Keratinocyte (primary cell): ENCODE measurements around the gene NXN. TPM values are rescaled to one million over a fixed set of nuclear protein-coding genes. Genes with fewer than 3 reads are reported as not detected.

Experiments used
- DNase-seq: peaks from one replicate; pipeline ENCODE4 v3.0.0-alpha.2; 2011; ENCODE audit warnings: low read depth, missing footprints, low spot score
- FAIRE-seq: peaks from 2 replicates; lab custom pipeline; 2011; peaks lifted over from hg19 to GRCh38; lab: Jason Lieb, UNC
- H2AFZ ChIP-seq: 2 replicates; pipeline ENCODE4 v1.6.0; 2012; ENCODE audit warnings: low read length, control low read depth, inconsistent platforms; ENCODE audit not compliant: control insufficient read depth
- H3K27ac ChIP-seq: 2 replicates; pipeline ENCODE4 v1.5.1; 2011; ENCODE audit warnings: low read length; ENCODE audit not compliant: control insufficient read depth, insufficient read depth
- H3K27me3 ChIP-seq: 3 replicates; pipeline ENCODE4 v1.6.0; 2011; ENCODE audit warnings: low read length; ENCODE audit not compliant: control insufficient read depth, insufficient read depth; ENCODE audit errors: extremely low read depth
- H3K36me3 ChIP-seq, 2 experiments: 2 replicates in 1 of 2; 3 replicates in 1 of 2; pipeline ENCODE4 v1.5.1; 2011; ENCODE audit warnings: low read length in 2 of 2, mild to moderate bottlenecking in 1 of 2; ENCODE audit not compliant: control insufficient read depth in 2 of 2, insufficient read depth in 2 of 2; ENCODE audit errors: extremely low read depth in 1 of 2
- H3K4me1 ChIP-seq: 3 replicates; pipeline ENCODE4 v1.5.1; 2011; ENCODE audit warnings: low read length; ENCODE audit not compliant: control insufficient read depth, insufficient read depth; ENCODE audit errors: extremely low read depth
- H3K4me2 ChIP-seq: 3 replicates; pipeline ENCODE4 v1.6.0; 2011; ENCODE audit warnings: low read depth, low read length; ENCODE audit not compliant: control insufficient read depth, insufficient read depth; ENCODE audit errors: extremely low read depth
- H3K4me3 ChIP-seq, 3 experiments: fragments of 200-600 bp in 1 of 3; sonication (generic) in 1 of 3; 2 replicates in 2 of 3; 3 replicates in 1 of 3; pipeline ENCODE4 v1.5.1; 2011 to 2016; ENCODE audit warnings: low read length in 3 of 3, mild to moderate bottlenecking in 3 of 3, control low read depth in 2 of 3, inconsistent platforms in 1 of 3, low read depth in 1 of 3, mixed read lengths in 1 of 3, mixed run types in 1 of 3, moderate library complexity in 1 of 3; ENCODE audit not compliant: control insufficient read depth in 2 of 3, insufficient read depth in 2 of 3; ENCODE audit errors: extremely low read depth in 1 of 3
- H3K79me2 ChIP-seq: 2 replicates; pipeline ENCODE4 v1.6.0; 2012; ENCODE audit warnings: low read length; ENCODE audit not compliant: control insufficient read depth, insufficient read depth
- H3K9ac ChIP-seq: 3 replicates; pipeline ENCODE4 v1.6.0; 2011; ENCODE audit warnings: low read length; ENCODE audit not compliant: control insufficient read depth, insufficient read depth; ENCODE audit errors: extremely low read depth
- H3K9me1 ChIP-seq: 3 replicates; pipeline ENCODE4 v1.6.0; 2011; ENCODE audit warnings: low read length; ENCODE audit not compliant: control insufficient read depth, insufficient read depth; ENCODE audit errors: extremely low read depth
- H3K9me3 ChIP-seq: 2 replicates; pipeline ENCODE4 v1.5.1; 2012; ENCODE audit warnings: low read depth, low read length; ENCODE audit not compliant: control insufficient read depth
- H4K20me1 ChIP-seq: 3 replicates; pipeline ENCODE4 v1.6.0; 2011; ENCODE audit warnings: low read length; ENCODE audit not compliant: control insufficient read depth, insufficient read depth; ENCODE audit errors: extremely low read depth
- CTCF ChIP-seq, 3 experiments: IDR thresholded peaks in 1 of 3; conservative IDR thresholded peaks in 1 of 3; optimal IDR thresholded peaks in 1 of 3; 2 replicates in 2 of 3; 3 replicates in 1 of 3; pipeline versions ENCODE3 to v1.5.1; 2011; ENCODE audit warnings: low read length in 3 of 3, mild to moderate bottlenecking in 3 of 3, moderate library complexity in 2 of 3, control low read depth in 1 of 3, inconsistent platforms in 1 of 3; ENCODE audit not compliant: insufficient read depth in 2 of 3; ENCODE audit errors: extremely low read depth in 1 of 3
- EZH2 ChIP-seq: IDR thresholded peaks from one replicate; pipeline ENCODE4 v1.6.1; 2012; ENCODE audit warnings: inconsistent platforms, mild to moderate bottlenecking, low read length, moderate library complexity
- dilution Hi-C: fragments of 300-500 bp; cut with MboI; formaldehyde crosslinking; loops from one replicate; pipeline ENCODE4 v1.7.0; 2020; ENCODE audit warnings: low sequenced_read_pairs; ENCODE audit not compliant: extremely low pct_ligation_motif_present
- polyA plus RNA-seq, 5 experiments: library from polyadenylated mRNA; depleted of rRNA in 3 of 5; stranded (reverse) in 3 of 5; stranded (forward) in 1 of 5; unstranded in 1 of 5; fragments of >200 nt; gene quantifications; 1 replicate in 1 of 5; 2 replicates in 3 of 5; 3 replicates in 1 of 5; pipeline versions ENCODE4 v1.2.1 to v1.2.3, GENCODE V29; 2011 to 2012; ENCODE audit warnings: missing spikeins in 2 of 5, low read depth in 1 of 5, low replicate concordance in 1 of 5

NXN gene
- polyA plus RNA-seq, 1 donor (not counting 4 experiments of a cell fraction or from before 2014, with no cell fraction given): 94.4 TPM

GRCh38 chr17:796609-797008 lies 183.0 kb downstream of the NXN start:
- dilution Hi-C loops: loop anchor here (25.0 kb wide), 1 partner anchor 191 kb away; the partner anchor contains the start of genes NXN and TIMM22
- Histone ChIP-seq H3K4me2 (no peak overlapping the region), H3K79me2 (peaks cover 2% of the 10 kb centered on the region), H3K27ac (no peak overlapping the region), H2AFZ (no peak overlapping the region), H3K4me3 (no peak overlapping the region), H3K27me3 (no peaks in the 10 kb centered on the region), H3K9me1 (no peaks in the 10 kb centered on the region), H3K4me1 (peaks cover 10% of the 10 kb centered on the region), H3K36me3 (peaks cover 20 to 25% of the 10 kb centered on the region in 2 experiments), H3K9ac (no peak overlapping the region), H4K20me1 (no peaks in the 10 kb centered on the region), H3K9me3 (no peaks in the 10 kb centered on the region)
- DNase-seq (no peak), FAIRE-seq (no peak)
- TF ChIP-seq CTCF (optimal IDR thresholded peaks at IDR 0.05 in 1 of 3, IDR thresholded peaks at IDR 0.05 in 1 of 3, conservative IDR thresholded peaks at IDR 0.05 in 1 of 3; ENCODE audit: extremely low read depth in 1 of 3, insufficient read depth in 2 of 3, low read length in 3 of 3): no peak
- TF ChIP-seq EZH2: no peak

GRCh38 chr17:795721-796120 lies 183.9 kb downstream of the NXN start:
- Histone ChIP-seq H2AFZ (no peak overlapping the region), H3K9me1 (no peaks in the 10 kb centered on the region), H3K27ac (no peak overlapping the region), H3K4me2 (no peak overlapping the region), H3K9me3 (no peaks in the 10 kb centered on the region), H4K20me1 (no peaks in the 10 kb centered on the region), H3K36me3 (peaks cover 17 to 26% of the 10 kb centered on the region in 2 experiments), H3K4me3 (no peak overlapping the region), H3K27me3 (no peaks in the 10 kb centered on the region), H3K4me1 (peaks cover 19% of the 10 kb centered on the region), H3K79me2 (peaks cover 2% of the 10 kb centered on the region), H3K9ac (no peak overlapping the region)
- no peak for DNase-seq
- FAIRE-seq: no peak
- dilution Hi-C loops: loop anchor here (25.0 kb wide), 1 partner anchor 192 kb away; the partner anchor contains the start of genes NXN and TIMM22
- TF ChIP-seq EZH2 (no peak), CTCF (optimal IDR thresholded peaks at IDR 0.05 in 1 of 3, IDR thresholded peaks at IDR 0.05 in 1 of 3, conservative IDR thresholded peaks at IDR 0.05 in 1 of 3; ENCODE audit: extremely low read depth in 1 of 3, insufficient read depth in 2 of 3, low read length in 3 of 3) (no peak)
